Duodenal mucosa (tissue), 2 donors: ENCODE measurements around the gene PRLR.

Experiments
- H3K27ac ChIP-seq: one replicate; pipeline ENCODE4 v1.7.0; 2013; ENCODE audit warnings: low read depth, low read length
- H3K27me3 ChIP-seq, 2 donors: one replicate each; pipeline ENCODE4 v1.7.0; 2013; ENCODE audit warnings: low read length in 2 of 2, control low read depth in 1 of 2; ENCODE audit not compliant: insufficient read depth in 2 of 2, control insufficient read depth in 1 of 2
- H3K36me3 ChIP-seq, 2 donors: one replicate each; pipeline ENCODE4 v1.7.0; 2013; ENCODE audit warnings: low read length in 2 of 2, control low read depth in 1 of 2; ENCODE audit not compliant: insufficient read depth in 2 of 2, control insufficient read depth in 1 of 2
- H3K4me1 ChIP-seq, 2 donors: one replicate each; pipeline ENCODE4 v1.7.0; 2013; ENCODE audit warnings: low read length in 2 of 2, control low read depth in 1 of 2; ENCODE audit not compliant: insufficient read depth in 2 of 2, control insufficient read depth in 1 of 2
- H3K4me3 ChIP-seq, 2 donors: one replicate each; pipeline ENCODE4 v1.7.0; 2013; ENCODE audit warnings: low read length in 2 of 2, low read depth in 1 of 2
- H3K9ac ChIP-seq, 2 donors: one replicate each; pipeline ENCODE4 v1.7.0; 2013; ENCODE audit warnings: low read length in 2 of 2, low read depth in 1 of 2
- H3K9me3 ChIP-seq, 2 donors: one replicate each; pipeline ENCODE4 v1.7.0; 2013; ENCODE audit warnings: low read length in 2 of 2, control low read depth in 1 of 2; ENCODE audit not compliant: control insufficient read depth in 1 of 2

The PRLR gene

DNA sequence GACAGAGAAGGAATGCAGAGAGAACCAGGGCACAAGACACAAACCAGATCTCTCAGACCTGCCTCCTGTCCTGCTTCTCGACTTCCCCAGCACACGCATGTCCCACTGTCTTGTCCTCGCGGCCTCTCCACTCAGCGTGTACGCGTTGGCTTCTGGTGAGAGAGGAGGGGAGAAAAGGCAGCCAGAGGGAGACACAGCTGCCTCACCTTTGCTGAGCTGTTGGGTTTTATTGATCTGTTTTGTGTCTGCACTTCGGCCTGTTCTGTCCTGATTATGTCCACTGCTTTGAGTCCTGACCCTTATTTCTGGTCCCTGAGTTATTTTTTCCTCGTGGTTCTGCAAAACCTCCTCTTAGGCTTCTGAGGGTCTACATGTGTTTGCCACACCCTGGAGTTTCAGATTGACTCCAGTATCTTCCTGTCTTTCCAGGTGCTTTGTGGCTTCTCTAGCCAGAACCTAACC is 95.0 kb downstream of the PRLR start:
- Histone ChIP-seq H3K9me3 (no peaks in the 10 kb centered on the region), H3K36me3 (no peaks in the 10 kb centered on the region), H3K4me3 (no peak overlapping the region), H3K27ac (no peak overlapping the region), H3K4me1 (peaks cover 4 to 7% of the 10 kb centered on the region in 2 donors), H3K27me3 (no peaks in the 10 kb centered on the region), H3K9ac (no peak overlapping the region)

DNA sequence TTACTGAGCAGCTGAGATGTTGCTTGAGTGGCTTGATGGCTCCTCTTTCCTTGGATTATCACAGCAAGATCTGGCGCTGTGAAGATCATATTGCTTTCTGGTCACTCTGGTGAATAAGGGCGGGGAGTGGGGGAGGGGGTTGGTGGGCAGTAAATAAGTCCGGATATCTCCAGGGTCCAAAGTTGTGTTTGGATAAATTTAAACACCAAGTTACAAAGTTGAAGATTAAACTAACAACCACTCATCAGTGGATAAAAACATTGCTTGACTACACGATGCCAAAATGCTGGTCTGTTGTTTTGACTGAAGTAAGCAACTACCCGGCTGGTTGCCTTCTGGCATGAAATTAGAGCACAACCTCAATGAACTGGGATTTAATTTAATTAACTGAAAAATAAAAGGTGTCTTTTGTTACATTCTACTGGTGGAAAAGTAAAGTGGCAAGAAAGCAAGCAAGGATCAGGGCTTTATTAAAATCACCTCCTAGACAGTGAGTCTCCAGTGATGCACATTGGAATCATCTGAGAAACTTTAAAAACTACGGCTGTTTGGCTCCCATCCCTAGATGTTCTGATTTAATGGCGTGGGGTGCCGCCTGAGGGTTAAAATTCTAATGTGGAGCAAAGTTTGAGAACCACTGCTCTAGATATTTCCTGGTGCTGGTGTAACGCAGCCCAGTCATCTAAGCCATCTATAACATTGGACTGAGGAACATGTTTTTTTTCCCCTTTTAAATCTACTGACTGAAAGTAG is 95.8 kb downstream of the PRLR start:
- Histone ChIP-seq H3K27me3 (no peaks in the 10 kb centered on the region), H3K9me3 (no peaks in the 10 kb centered on the region), H3K9ac (no peak overlapping the region), H3K4me1 (peaks cover 11 to 15% of the 10 kb centered on the region in 2 donors), H3K36me3 (no peaks in the 10 kb centered on the region), H3K4me3 (no peak overlapping the region), H3K27ac (no peak overlapping the region)

DNA sequence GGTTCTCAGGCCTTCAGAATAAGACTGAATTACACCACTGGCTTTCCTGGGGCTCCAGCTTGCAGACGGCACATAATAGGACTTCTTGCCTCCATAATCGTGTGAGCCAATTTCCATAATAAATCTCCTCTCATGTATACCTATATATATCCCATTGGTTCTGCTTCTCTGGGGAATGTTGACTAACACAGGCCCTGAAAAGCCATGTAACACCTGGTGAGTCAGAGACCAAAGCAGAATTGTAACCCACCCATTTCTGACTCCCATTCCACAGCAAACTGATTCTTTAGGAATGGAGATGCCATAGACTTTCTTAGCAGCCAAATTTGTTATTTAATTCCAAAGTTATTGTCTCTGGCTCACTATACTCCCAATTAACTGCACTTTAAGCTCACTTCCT is 97.1 kb downstream of the PRLR start:
- no peak overlapping the region for H3K27ac ChIP-seq
- no peaks in the 10 kb centered on the region for H3K36me3 ChIP-seq
- no peak overlapping the region for H3K4me3 ChIP-seq
- H3K9ac ChIP-seq: no peak overlapping the region
- no peaks in the 10 kb centered on the region for H3K27me3 ChIP-seq
- peaks cover 16 to 17% of the 10 kb centered on the region in 2 donors for H3K4me1 ChIP-seq
- H3K9me3 ChIP-seq: no peaks in the 10 kb centered on the region

DNA sequence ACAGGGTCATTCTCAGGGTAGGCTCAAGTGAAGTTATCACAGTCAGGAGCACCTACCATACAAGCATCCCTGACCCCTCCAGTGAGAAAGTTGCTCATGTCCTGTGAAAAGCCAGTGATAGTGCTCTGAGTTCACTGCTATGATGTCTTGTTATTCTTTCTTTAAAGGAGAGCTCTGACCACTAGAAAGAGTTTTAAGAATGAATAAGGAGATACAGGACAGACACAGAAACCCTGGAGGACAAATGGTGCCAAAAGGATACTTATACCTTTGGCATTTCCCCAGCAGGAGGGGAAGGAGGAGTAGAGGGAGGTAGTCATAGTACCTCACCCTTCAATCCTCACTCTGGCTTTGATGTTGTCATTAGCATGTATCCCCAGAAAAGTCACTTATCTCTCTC is 98.6 kb downstream of the PRLR start:
- H3K4me3 ChIP-seq: no peak overlapping the region
- H3K27ac ChIP-seq: no peak overlapping the region
- H3K36me3 ChIP-seq: no peaks in the 10 kb centered on the region
- no peaks in the 10 kb centered on the region for H3K9me3 ChIP-seq
- H3K27me3 ChIP-seq: no peaks in the 10 kb centered on the region
- peaks cover 16 to 17% of the 10 kb centered on the region in 2 donors for H3K4me1 ChIP-seq
- H3K9ac ChIP-seq: no peak overlapping the region

DNA sequence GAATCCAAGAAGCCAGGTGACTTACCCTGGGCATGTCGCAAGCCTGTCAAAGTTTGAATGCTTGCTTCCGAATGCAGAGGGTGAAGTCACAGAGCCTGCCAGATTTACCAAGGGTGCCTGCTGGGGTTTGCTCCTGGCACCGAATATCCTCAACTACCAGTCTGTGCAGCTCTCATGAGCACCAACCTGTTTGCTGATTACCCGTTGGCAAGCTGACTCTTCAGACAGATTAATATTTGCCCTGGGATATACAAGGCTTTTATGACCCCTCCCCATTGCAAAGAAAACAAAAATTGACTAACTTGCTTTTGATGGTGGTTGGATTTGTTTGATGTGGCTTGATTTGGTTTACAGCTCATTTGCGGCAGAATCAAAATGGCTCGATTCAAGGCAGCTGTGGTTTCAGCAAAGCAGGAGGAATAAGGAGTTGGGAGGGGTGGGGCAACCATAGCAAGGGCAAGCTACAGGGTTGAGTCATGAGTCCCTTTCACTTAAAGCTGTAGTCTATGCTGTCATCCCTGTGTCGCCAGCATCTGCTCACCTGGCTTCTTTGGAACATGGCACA is 100.3 kb downstream of the PRLR start:
- Histone ChIP-seq H3K27ac (no peak overlapping the region), H3K9me3 (no peaks in the 10 kb centered on the region), H3K27me3 (no peaks in the 10 kb centered on the region), H3K4me1 (peaks cover 16 to 27% of the 10 kb centered on the region in 2 donors), H3K36me3 (no peaks in the 10 kb centered on the region), H3K9ac (no peak overlapping the region), H3K4me3 (peak overlapping the region; percentile 6 to 8)

DNA sequence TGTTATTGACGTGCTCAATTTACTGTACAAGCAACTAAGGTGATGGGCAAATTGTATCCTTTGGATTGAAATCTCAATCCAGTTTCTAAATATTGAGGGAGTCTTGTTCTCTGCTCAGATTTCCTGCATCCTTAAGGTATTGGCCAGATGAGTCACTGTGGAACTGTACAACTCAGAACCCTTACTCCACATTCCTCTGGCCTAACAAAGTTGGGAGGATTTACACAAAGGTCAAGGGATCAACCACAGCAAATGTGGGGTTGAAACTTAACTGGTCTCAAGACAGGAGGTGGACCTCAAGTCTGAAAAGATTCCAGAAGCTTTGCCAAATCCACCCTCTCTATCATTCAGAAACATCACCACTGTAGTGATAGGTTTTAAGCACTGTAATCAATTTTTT is 101.0 kb downstream of the PRLR start:
- Histone ChIP-seq H3K36me3 (no peaks in the 10 kb centered on the region), H3K9me3 (no peaks in the 10 kb centered on the region), H3K27me3 (no peaks in the 10 kb centered on the region), H3K9ac (no peak overlapping the region), H3K27ac (no peak overlapping the region), H3K4me1 (peaks cover 16 to 30% of the 10 kb centered on the region in 2 donors), H3K4me3 (no peak overlapping the region)

DNA sequence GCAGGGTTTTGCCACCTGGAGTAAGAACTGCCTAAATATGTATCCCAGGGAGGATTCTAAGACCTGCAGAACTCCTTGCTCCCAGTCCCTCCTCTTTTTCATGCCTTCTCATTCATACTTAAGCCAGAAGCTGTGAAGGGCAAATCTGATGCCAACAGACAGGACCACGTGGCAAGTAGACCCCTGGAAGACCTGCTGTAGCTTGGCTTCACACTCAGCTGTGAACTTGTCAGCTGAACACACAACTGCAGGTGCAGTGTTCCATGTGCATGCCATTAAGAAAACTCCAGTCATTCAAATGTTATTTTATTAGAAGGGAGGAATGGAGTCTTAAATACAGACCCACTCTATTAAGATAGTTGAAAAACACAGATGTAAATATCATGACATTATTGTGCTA is 103.3 kb downstream of the PRLR start:
- no peaks in the 10 kb centered on the region for H3K36me3 ChIP-seq
- H3K9ac ChIP-seq: no peak overlapping the region
- no peak overlapping the region for H3K27ac ChIP-seq
- no peak overlapping the region for H3K4me3 ChIP-seq
- H3K4me1 ChIP-seq: peaks cover 16 to 41% of the 10 kb centered on the region in 2 donors
- no peaks in the 10 kb centered on the region for H3K27me3 ChIP-seq
- H3K9me3 ChIP-seq: no peaks in the 10 kb centered on the region

DNA sequence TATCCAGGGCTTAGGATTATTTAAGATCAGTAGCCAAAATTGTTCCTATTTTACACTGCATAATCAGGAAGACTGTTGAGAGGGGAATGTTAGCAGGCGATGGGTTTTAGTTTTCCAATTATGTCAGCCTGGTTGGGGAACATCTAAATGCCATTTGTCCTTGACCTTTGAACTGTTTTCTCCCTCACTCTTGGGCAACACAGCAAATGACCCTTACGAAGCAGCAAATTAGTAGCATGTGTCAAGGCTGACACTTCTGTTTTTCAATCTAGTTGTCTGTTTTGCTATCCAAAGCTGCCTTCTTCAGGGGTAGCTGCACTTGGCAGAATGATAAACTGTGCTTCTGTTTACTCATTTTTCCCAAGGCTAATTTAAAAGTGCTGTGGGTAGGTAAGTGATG is 104.5 kb downstream of the PRLR start:
- no peaks in the 10 kb centered on the region for H3K9me3 ChIP-seq
- H3K36me3 ChIP-seq: no peaks in the 10 kb centered on the region
- H3K4me3 ChIP-seq: no peak overlapping the region
- H3K27ac ChIP-seq: no peak overlapping the region
- no peak overlapping the region for H3K9ac ChIP-seq
- peaks cover 16 to 41% of the 10 kb centered on the region in 2 donors for H3K4me1 ChIP-seq
- no peaks in the 10 kb centered on the region for H3K27me3 ChIP-seq

DNA sequence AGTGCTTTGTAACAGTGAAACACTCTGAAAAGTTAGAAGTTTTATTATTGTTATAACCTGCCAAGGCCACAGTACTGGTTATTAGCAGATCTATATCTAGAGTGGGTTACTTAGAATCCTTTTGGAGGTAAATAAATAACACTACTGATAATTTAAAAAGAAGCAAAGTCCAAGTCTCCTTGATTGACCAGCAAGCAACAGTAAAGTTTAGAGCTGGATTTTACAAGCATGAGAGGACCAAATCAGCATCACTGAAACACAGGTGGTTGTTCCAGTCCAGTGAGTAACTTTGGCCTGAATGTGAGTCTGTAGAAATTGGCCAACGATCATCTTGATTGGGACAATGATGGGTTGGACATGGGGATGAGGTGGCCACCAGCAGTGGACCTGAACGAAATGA is 105.4 kb downstream of the PRLR start:
- Histone ChIP-seq H3K9ac (no peak overlapping the region), H3K4me3 (no peak overlapping the region), H3K4me1 (peaks cover 10 to 38% of the 10 kb centered on the region in 2 donors), H3K9me3 (no peaks in the 10 kb centered on the region), H3K36me3 (no peaks in the 10 kb centered on the region), H3K27me3 (no peaks in the 10 kb centered on the region), H3K27ac (no peak overlapping the region)

DNA sequence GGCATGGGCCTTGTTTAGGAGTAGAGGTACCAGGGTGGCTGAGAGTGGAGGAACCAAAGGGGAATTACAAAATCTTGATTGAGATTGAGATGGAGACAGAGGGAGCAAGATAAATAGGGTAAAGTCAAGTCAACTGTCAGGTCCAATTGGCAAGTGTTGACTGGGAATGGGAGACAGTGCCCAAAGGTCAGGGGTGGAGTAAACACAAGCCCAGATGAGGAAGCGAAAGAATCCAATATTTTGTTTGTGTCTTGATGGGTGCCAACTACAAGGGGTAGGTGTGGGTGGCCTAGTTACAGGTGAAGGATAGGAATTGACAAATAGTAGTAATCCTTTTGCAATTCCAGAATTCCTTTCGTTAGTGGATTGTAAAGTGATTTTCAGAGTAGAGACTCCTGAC is 107.5 kb downstream of the PRLR start:
- no peak overlapping the region for H3K27ac ChIP-seq
- no peaks in the 10 kb centered on the region for H3K27me3 ChIP-seq
- H3K4me1 ChIP-seq: peaks cover 5 to 27% of the 10 kb centered on the region in 2 donors
- H3K9ac ChIP-seq: no peak overlapping the region
- H3K36me3 ChIP-seq: no peaks in the 10 kb centered on the region
- H3K9me3 ChIP-seq: no peaks in the 10 kb centered on the region
- H3K4me3 ChIP-seq: no peak overlapping the region
